GM13977 (cell line): ENCODE results near the gene ECI1.
"Not testable (repeated sequence)": the region's sequence is repeated elsewhere in the genome, so short reads cannot be mapped to it uniquely, and the experiment has no call there.

Experiments
- DNase-seq: peaks from one replicate; pipeline ENCODE4 v3.0.0; 2012; ENCODE audit warnings: low spot score
- in situ Hi-C: fragments of 300-500 bp; cut with MboI; formaldehyde crosslinking; loops from one replicate; pipeline ENCODE4 v1.12.0; 2022; ENCODE audit warnings: low sequenced_read_pairs, low pct_unique_long_range_greater_than_20kb, mixed read lengths, inconsistent platforms; ENCODE audit not compliant: unreplicated experiment
- TF ChIP-seq, protein P1 (sequence below): IDR thresholded peaks from 2 replicates; pipeline ENCODE4 v1.5.1; 2012; ENCODE audit warnings: mild to moderate bottlenecking, control low read depth; ENCODE audit not compliant: insufficient read depth; ENCODE audit errors: extremely low read depth, missing control alignments

Gene ECI1

DNA sequence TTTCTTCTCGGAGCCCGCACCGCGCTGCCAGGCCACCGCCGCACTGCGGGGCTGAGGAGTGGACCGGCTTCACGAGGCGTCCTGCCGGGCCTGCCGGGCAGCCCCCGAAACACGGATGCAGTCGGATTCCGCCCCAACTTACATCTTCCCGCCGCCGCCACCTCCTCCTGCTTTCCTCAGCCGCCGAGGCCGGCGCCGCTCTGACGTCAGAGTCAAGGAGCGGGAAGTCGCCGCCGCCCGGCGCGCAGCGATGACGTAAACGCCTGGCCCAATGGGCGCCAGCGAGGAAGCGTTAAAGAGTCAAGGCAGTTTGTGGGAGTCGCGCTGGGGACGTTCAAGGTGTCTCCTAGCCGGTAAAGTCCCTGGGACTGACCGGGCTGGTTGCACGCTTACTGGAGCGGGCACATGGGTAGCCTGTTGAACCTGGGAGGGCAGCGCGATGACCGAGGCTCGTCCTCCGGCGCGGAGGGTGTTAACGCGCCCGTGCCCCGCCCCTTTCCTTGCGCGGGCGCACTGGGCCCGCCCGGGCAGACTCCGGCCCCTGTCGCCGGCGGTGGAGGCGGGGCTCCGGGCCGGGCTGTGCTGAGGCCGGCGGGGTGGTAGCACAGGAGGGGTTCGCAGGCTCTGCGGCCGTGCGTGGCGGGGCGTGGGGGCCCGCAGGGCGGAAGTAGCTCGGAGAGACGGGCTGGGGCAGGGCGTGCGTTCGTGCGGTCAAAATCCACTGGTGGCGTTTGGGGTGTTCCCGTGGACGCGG is 16.7 kb upstream of the ECI1 start, which contains the start of gene RNPS1:
RNPS1 (minus strand) TSS at position 214 of the 754 bp plus-strand sequence. CDS start 3,483 bp downstream, outside the sequence.
- TF ChIP-seq, protein P1, sequence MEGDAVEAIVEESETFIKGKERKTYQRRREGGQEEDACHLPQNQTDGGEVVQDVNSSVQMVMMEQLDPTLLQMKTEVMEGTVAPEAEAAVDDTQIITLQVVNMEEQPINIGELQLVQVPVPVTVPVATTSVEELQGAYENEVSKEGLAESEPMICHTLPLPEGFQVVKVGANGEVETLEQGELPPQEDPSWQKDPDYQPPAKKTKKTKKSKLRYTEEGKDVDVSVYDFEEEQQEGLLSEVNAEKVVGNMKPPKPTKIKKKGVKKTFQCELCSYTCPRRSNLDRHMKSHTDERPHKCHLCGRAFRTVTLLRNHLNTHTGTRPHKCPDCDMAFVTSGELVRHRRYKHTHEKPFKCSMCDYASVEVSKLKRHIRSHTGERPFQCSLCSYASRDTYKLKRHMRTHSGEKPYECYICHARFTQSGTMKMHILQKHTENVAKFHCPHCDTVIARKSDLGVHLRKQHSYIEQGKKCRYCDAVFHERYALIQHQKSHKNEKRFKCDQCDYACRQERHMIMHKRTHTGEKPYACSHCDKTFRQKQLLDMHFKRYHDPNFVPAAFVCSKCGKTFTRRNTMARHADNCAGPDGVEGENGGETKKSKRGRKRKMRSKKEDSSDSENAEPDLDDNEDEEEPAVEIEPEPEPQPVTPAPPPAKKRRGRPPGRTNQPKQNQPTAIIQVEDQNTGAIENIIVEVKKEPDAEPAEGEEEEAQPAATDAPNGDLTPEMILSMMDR, result no peak
- peak; percentile 100 for DNase-seq
- in situ Hi-C loops, result no loop called here

DNA sequence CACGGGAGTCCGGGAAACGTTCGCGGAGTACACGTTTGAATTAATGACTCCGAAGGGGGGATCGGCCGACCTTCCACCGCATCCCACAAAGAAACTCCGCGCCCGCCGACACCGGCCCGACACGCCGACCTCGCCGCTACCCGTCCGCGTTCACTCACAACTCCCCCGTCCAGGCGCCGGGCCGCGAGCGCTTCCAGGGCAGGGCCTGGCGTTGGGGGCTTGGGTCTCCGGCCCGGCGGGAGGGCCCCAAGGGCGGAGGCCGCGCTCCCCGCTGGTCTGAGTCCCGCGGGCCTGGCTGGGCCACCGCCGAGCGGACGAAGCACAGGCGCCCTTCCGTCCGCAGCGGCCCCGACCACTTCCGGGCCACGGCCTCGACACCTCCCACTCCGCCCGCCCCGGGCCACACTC is 16.1 kb upstream of the ECI1 start:
- in situ Hi-C loops, result not testable (repeated sequence)

DNA sequence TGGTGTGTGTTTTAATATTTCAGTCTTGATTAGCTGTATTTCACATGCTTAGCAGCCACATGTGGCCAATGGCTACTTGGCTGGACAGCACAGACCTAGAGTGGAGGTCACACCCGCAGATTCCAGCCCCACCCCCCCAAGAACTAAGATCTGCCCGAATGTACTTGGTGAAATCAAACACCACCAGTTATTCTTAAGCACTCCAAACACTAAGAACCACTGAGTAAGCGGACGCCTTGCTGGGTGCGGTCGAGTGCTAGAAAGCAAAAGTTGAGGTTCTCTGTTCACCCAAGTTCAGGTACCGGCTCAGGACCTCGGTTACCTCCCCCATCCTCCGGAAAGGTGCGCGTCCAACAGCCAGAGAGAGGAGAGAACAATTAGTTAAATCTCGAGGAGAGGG is 15.5 kb upstream of the ECI1 start:
- in situ Hi-C loops, result not testable (repeated sequence)

More for the DNA sequence above, 16.1 kb upstream of the ECI1 start:
- DNase-seq, result peak; percentile 78

DNA sequence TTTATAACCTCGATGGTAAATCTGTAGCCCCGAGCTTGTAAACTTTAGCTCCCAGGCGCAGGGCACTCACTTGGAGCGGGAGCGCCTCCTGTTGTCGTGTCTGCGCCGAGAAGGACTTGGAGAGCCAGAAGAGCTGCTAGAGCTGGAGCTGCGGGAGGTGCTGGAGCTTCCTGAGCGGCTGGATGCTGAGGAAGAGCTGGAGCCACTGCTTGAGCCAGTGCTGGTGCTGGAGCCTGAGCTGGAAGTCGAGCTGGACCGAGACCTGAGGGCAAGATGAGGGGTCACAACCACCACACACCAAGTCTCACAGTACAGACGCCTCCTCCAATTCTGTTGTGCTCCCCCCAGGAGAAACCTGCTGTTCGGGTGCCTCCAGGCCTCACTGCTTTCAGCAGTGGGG is 11.6 kb upstream of the ECI1 start:
- in situ Hi-C loops, DNase-seq: not testable (repeated sequence)

More for the DNA sequence above, 15.5 kb upstream of the ECI1 start:
- not testable (repeated sequence) for DNase-seq

DNA sequence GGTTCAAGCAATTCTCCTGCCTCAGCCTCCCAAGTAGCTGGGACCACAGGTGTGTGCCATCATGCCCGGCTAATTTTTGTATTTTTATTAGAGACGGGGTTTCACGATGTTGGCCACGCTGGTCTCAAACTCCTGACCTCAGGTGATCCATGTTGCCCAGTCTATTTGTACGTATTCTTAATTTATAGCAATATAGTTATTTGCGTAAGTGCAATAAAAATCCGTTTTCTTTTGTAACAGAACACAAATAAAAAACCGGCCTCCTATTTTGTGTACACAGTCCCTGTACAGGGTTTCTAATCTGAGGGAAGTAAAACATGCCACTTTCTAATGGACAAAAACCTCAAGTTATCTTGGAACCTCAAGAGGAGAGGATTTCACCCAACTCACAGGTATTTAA is 8.9 kb upstream of the ECI1 start:
- TF ChIP-seq, protein P1, result no peak
- in situ Hi-C loops, result no loop called here
- DNase-seq, result no peak

DNA sequence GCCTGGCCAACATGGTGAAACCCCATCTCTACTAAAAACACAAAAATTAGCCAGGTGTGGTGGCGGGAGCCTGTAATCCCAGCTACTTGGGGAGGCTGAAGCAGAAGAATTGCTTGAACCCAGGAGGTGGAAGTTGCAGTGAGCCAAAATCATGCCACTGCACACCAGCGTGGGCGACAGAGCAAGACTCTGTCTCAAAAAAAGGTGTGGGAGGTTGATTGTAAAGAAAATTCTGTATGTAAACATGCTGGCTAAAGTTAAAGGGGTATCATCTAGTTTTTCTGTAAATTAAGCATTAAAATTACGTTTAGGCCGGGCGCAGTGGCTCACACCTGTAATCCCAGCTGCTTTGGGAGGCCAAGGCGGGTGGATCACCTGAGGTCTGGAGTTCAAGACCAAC is 7.1 kb upstream of the ECI1 start:
- in situ Hi-C loops, DNase-seq: not testable (repeated sequence)

DNA sequence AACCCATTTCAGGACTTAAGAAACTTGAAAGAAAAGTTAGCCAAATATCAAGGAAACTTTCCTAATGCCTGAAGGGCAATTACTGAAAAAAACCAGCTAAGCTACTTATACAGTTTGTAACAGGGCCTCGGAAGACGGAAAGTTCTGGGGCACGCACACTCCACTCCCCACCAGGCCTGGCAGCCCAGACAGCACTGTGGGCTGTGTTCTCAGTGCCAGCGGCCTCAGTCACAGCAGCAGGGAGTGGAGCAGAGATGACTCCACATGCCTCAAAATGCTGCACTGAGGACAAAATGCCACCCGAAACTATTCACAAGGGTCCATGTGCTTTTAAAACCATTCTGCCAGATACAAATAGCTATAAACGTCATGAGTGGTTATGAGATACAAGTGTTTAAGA is 6.3 kb upstream of the ECI1 start:
- no peak for DNase-seq
- TF ChIP-seq, protein P1, result no peak
- in situ Hi-C loops, result no loop called here

DNA sequence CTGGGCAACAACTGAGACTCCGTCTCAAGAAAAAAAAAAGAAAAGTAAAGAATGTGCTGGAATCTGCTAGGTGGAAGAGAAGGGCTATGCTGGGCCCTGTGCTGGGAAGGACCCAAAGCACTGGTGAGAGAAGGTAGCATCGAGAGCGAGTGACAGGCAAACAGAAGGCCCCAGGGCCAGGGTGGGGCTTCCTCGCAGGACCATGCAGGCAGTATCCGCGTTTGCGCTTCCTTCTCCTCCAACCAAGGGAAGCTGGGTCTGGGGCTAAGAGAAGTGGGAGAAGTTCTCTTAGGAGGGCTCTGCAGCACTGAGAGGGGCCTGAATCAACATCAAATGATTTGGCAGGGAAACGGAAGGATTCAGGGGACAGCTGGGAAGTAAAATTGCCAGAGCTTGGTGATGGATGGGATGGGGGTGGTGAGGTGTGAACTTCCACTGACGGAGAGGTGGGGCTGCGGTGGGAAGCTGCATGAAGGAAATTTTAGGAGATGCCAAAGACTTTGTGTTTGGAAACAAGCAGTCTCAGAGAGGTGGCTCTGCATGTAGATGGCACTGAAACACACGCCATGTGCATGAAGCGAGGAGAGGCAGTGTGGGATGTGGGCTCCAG is 5.2 kb upstream of the ECI1 start:
- TF ChIP-seq, protein P1, result no peak
- DNase-seq, result no peak
- in situ Hi-C loops, result no loop called here

DNA sequence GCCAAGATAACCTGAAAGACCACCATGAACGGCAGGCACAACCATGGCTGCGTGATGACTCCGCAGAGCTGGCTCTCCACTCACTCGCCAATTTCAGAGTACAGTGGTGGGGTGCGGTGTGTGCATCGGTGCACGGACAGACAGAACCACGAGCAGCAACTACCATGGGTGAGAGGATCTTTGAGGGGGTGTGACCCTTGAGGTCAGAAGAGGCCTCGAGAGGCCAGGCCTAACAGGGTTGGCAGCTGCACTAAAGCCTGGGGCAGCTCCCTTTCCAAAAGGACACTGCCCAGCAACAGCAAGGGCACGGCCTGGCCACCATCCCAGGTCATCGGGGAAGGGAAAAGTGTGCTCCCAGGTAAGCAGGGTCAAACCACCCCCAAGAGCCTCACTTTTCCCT is 1.9 kb upstream of the ECI1 start:
- TF ChIP-seq, protein P1, result no peak
- in situ Hi-C loops, result no loop called here
- no peak for DNase-seq
